Stimulated activated CD4-positive, alpha-beta T cell treated with anti-CD3 and anti-CD28 coated beads, Interleukin-4, amount 100 ng/mL, for 48 hours (primary cell): Measurements from ENCODE around the gene PMS2.
"Not testable (repeated sequence)": the region's sequence is repeated elsewhere in the genome, so short reads cannot be mapped to it uniquely, and the experiment has no call there.

Source experiments
- DNase-seq, 2 donors: peaks; one replicate each; pipeline ENCODE4 v3.0.0-alpha.2; 2020; ENCODE audit warnings: low read depth in 2 of 2

The PMS2 gene

DNA sequence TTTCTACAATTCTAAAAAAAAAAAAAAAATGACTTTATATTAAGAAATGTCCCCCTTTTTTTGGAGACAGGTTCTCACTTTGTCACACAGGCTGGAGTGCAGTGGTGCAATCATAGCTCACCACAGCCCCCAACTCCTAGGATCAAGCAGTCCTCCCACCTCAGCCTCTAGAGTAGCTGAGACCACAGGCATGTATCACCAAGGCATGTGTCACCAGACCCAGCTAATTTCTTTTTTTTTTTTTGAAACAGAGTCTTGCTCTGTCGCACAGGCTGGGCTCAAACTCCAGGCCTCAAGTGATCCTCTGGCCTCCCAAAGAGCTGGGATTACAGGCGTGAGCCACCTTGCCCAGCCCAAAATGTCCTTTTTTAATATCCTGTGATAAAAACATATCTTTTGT, 84.7 kb downstream of the PMS2 start:
- DNase-seq = not testable (repeated sequence)
